Neural crest cell (in vitro differentiated cells): ENCODE results near the gene HYAL3. TPM values are rescaled to one million over a fixed set of nuclear protein-coding genes. Genes with fewer than 3 reads are reported as not detected.

Experiments
- DNase-seq: peaks from one replicate; pipeline ENCODE4 v3.0.0; 2021; ENCODE audit warnings: low read depth, mixed read lengths, low spot score
- H3K27ac Mint-ChIP-seq: one replicate; pipeline ENCODE4 v1.8.0; 2021; ENCODE audit warnings: mild to moderate bottlenecking, mixed read lengths; ENCODE audit not compliant: unreplicated experiment
- H3K27me3 Mint-ChIP-seq: 2 replicates; pipeline ENCODE4 v1.8.0; 2021; ENCODE audit warnings: low read depth, mild to moderate bottlenecking, mixed read lengths
- H3K36me3 Mint-ChIP-seq: 2 replicates; pipeline ENCODE4 v1.8.0; 2021; ENCODE audit warnings: low read depth, mild to moderate bottlenecking, mixed read lengths
- H3K4me1 Mint-ChIP-seq: 2 replicates; pipeline ENCODE4 v1.8.0; 2021; ENCODE audit warnings: mixed read lengths
- H3K4me3 Mint-ChIP-seq: one replicate; pipeline ENCODE4 v1.8.0; 2021; ENCODE audit warnings: mild to moderate bottlenecking, mixed read lengths
- H3K9me3 Mint-ChIP-seq: 2 replicates; pipeline ENCODE4 v1.8.0; 2021; ENCODE audit warnings: mixed read lengths
- total RNA-seq: library from RNA; stranded (reverse); gene quantifications from 2 replicates; pipeline ENCODE4 v1.2.1, GENCODE V29; 2021
- TF ChIP-seq, protein P1 (sequence below): fragments of 200-600 bp; sonication (generic); conservative IDR thresholded peaks from 2 replicates; pipeline ENCODE4 v1.5.0; 2021; ENCODE audit warnings: antibody characterized with exemption, mild to moderate bottlenecking

HYAL3 gene
- total RNA-seq, 1 donor from 2014 or later: 4.4 TPM

DNA sequence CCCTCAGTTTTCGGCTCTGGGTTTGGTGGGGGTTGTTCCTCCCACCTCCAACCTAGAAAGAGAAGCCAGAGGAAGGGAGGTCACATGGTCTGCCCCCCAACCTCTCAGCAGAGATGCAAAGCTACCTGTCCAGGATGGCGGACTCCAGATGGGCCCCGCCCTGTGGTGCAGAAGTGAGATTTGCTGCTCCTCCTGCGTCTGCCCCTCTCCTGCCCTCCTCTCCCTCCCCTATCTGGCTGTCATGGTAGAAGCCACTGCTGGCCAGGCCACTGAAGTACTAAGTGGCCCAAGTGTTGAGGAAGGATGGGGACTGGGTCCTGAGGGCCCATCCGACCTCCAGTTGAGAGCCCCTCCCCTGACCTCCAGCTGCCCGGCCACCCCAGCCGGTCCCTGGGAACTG is 32.4 kb downstream of the HYAL3 start:
- Mint-ChIP-seq H3K9me3 (no peaks in the 10 kb centered on the region), H3K27ac (no peak overlapping the region), H3K27me3 (peaks cover 16% of the 10 kb centered on the region), H3K36me3 (no peaks in the 10 kb centered on the region), H3K4me1 (peaks cover 42% of the 10 kb centered on the region), H3K4me3 (no peak overlapping the region)
- DNase-seq: no peak
- TF ChIP-seq, protein P1, sequence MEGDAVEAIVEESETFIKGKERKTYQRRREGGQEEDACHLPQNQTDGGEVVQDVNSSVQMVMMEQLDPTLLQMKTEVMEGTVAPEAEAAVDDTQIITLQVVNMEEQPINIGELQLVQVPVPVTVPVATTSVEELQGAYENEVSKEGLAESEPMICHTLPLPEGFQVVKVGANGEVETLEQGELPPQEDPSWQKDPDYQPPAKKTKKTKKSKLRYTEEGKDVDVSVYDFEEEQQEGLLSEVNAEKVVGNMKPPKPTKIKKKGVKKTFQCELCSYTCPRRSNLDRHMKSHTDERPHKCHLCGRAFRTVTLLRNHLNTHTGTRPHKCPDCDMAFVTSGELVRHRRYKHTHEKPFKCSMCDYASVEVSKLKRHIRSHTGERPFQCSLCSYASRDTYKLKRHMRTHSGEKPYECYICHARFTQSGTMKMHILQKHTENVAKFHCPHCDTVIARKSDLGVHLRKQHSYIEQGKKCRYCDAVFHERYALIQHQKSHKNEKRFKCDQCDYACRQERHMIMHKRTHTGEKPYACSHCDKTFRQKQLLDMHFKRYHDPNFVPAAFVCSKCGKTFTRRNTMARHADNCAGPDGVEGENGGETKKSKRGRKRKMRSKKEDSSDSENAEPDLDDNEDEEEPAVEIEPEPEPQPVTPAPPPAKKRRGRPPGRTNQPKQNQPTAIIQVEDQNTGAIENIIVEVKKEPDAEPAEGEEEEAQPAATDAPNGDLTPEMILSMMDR: no peak

DNA sequence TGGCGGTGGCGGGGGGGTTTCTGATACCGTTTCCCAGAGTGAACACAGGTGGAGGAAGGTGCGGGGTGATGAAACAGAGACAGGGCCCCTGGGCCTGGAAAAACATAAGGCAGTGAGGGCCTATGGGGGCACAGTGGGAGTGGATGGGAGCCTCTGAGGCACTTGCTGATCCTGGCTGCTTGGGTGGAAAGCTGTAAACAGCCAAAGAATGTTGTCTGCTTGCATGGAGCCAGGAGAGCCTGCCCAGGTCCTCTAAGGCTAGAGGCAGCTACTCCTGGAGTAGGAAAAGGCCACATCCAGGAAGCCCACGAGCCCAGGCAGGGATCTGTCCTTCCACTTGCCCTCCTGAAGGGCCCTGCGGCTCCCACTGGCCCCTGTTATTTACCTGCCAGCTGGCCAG is 33.2 kb downstream of the HYAL3 start:
- no peak for DNase-seq
- H3K27ac Mint-ChIP-seq: peak overlapping the region; percentile 47
- no peaks in the 10 kb centered on the region for H3K36me3 Mint-ChIP-seq
- TF ChIP-seq, protein P1: no peak
- H3K9me3 Mint-ChIP-seq: no peaks in the 10 kb centered on the region
- peak overlapping the region; percentile 70 for H3K4me3 Mint-ChIP-seq
- H3K27me3 Mint-ChIP-seq: peaks cover 10% of the 10 kb centered on the region
- H3K4me1 Mint-ChIP-seq: peaks cover 41% of the 10 kb centered on the region

DNA sequence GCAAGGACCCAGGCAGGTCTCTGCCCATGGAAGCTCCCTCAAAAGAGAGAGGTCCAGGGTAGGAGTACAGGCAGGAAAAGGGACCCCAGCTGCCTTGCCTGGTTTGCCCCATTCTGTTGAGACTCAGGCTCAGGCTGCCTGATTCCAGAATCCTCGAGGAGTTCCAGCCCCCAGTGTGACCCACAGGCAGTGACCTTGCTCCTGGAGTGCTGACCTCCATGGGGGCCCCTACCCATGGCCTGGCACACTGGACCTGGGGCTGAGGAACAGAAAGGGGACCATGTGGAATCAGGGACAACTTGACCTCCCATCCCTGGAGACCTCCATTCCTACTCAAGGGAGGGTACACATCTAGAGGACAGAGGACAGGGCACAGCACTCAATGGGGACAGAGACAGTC is 33.6 kb downstream of the HYAL3 start:
- peaks cover 10% of the 10 kb centered on the region for H3K27me3 Mint-ChIP-seq
- H3K27ac Mint-ChIP-seq: peak overlapping the region; percentile 47
- no peaks in the 10 kb centered on the region for H3K36me3 Mint-ChIP-seq
- H3K4me3 Mint-ChIP-seq: peak overlapping the region; percentile 70
- no peaks in the 10 kb centered on the region for H3K9me3 Mint-ChIP-seq
- TF ChIP-seq, protein P1: no peak
- H3K4me1 Mint-ChIP-seq: peaks cover 44% of the 10 kb centered on the region
- DNase-seq: no peak

DNA sequence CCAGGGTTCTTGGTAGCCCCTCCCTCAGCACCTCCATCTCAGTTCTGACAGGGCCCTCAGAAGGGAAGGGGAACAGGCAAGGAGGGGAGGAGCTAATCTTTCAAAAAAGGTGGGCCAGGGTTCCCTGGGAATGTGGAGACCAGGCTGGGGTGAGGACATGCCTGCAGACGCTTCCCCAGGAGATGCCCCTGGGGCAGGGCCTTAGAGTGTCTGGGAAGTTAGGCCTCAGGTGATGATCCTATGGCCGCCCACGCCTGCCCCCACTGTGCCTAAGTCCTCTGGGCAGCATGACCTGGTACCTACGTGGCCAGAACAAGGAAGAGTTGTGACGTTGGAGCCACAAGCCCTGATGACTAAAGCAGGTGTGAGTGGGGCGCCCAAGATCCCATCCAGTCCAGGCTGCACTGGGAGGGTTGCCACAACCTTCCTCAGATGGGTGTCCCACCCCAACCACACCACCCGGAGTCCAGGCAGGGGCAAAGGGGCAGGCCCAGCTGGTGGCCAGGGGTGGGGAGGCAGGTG is 34.2 kb downstream of the HYAL3 start:
- DNase-seq: no peak
- peaks cover 44% of the 10 kb centered on the region for H3K4me1 Mint-ChIP-seq
- H3K4me3 Mint-ChIP-seq: peak overlapping the region; percentile 56
- peaks cover 10% of the 10 kb centered on the region for H3K27me3 Mint-ChIP-seq
- H3K27ac Mint-ChIP-seq: no peak overlapping the region
- H3K36me3 Mint-ChIP-seq: no peaks in the 10 kb centered on the region
- no peaks in the 10 kb centered on the region for H3K9me3 Mint-ChIP-seq
- TF ChIP-seq, protein P1: no peak

DNA sequence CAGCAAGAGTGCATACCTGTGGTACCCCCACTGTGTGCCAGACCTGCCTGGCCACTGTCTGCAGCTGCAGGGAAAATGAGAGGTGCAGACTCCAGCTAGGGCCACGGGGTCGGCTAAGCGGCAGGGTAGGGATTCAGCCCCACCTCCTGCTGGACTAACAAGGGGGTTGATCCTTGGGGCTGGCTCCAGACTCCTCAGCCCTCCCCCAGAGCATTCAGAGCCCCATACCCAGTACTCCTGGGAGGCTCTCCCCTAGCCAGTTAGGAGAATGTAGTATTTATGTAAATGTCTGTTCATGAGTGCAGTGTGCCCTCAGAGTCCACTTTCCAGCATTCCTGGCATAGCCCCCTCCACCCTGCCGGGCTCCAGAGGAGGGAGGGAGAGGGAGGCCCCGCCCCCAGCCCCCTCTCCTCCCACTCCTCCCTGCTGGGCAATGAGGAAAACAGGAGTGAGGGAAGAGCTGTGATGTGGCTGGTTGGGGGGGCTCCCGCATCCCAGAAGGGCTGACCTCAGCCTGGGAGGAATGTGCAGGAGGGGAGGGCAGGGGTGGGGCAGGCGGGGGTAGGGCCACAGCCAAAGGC is 34.7 kb downstream of the HYAL3 start:
- no peaks in the 10 kb centered on the region for H3K36me3 Mint-ChIP-seq
- H3K27ac Mint-ChIP-seq: no peak overlapping the region
- H3K27me3 Mint-ChIP-seq: peaks cover 10% of the 10 kb centered on the region
- DNase-seq: peak; percentile 55
- TF ChIP-seq, protein P1: no peak
- peak overlapping the region; percentile 62 for H3K4me3 Mint-ChIP-seq
- H3K4me1 Mint-ChIP-seq: peaks cover 49% of the 10 kb centered on the region
- H3K9me3 Mint-ChIP-seq: no peaks in the 10 kb centered on the region
